CD4-positive, alpha-beta T cell (primary cell): ENCODE data around the gene CORIN. TPM values are rescaled to one million over a fixed set of nuclear protein-coding genes. Genes with fewer than 3 reads are reported as not detected.

Experiments
- ATAC-seq: fragments of 200-7000 bp; cut with Tn5 transposase; one replicate; pipeline ENCODE4 v1.10.0; 2022; ENCODE audit warnings: mild to moderate bottlenecking; ENCODE audit not compliant: poor library complexity
- CTCF ChIA-PET: fragments of 350-600 bp; sonication (Branson Sonifier 250); formaldehyde crosslinking; loops from one replicate; lab custom pipeline; 2021; ENCODE audit warnings: antibody characterized with exemption, inconsistent platforms; lab: Charles Lee
- POLR2A ChIA-PET: fragments of 350-600 bp; sonication (Branson Sonifier 250); formaldehyde crosslinking; loops from one replicate; lab custom pipeline; 2021; ENCODE audit warnings: antibody characterized with exemption, inconsistent platforms; lab: Charles Lee
- DNase-seq, 14 experiments: peaks; one replicate each; pipeline ENCODE4 v3.0.0-alpha.2; 2013 to 2020; ENCODE audit warnings: mixed read lengths in 2 of 14
- H3K27ac ChIP-seq, 2 donors: one replicate each; pipeline versions ENCODE4 v1.5.1 to v1.7.0; 2013; ENCODE audit warnings: low read length in 2 of 2, low read depth in 1 of 2, mild to moderate bottlenecking in 1 of 2
- H3K27me3 ChIP-seq, 2 experiments: 1 replicate in 1 of 2; 2 replicates in 1 of 2; pipeline versions ENCODE4 v1.6.1 to v1.7.0; 2013; ENCODE audit warnings: low read length in 2 of 2, control low read depth in 1 of 2, mild to moderate bottlenecking in 1 of 2, moderate library complexity in 1 of 2; ENCODE audit not compliant: insufficient read depth in 2 of 2, control insufficient read depth in 1 of 2
- H3K36me3 ChIP-seq: one replicate; pipeline ENCODE4 v1.6.1; 2013; ENCODE audit warnings: low read length, control low read depth; ENCODE audit not compliant: insufficient read depth
- H3K4me1 ChIP-seq: one replicate; pipeline ENCODE4 v1.6.1; 2013; ENCODE audit warnings: low read length, control low read depth; ENCODE audit not compliant: insufficient read depth
- H3K4me3 ChIP-seq: one replicate; pipeline ENCODE4 v1.5.1; 2013; ENCODE audit warnings: mild to moderate bottlenecking, low read length, moderate library complexity
- H3K9me3 ChIP-seq, 2 experiments: 1 replicate in 1 of 2; 2 replicates in 1 of 2; pipeline versions ENCODE4 v1.6.1 to v1.7.0; 2013; ENCODE audit warnings: low read length in 2 of 2, mild to moderate bottlenecking in 2 of 2, control low read depth in 1 of 2, moderate library complexity in 1 of 2; ENCODE audit not compliant: control insufficient read depth in 1 of 2, insufficient read depth in 1 of 2
- H3K27ac Mint-ChIP-seq: one replicate; pipeline ENCODE4 v1.8.0; 2020; ENCODE audit warnings: mixed read lengths
- H3K27me3 Mint-ChIP-seq: one replicate; pipeline ENCODE4 v1.8.0; 2021; ENCODE audit warnings: mixed read lengths
- H3K36me3 Mint-ChIP-seq: one replicate; pipeline ENCODE4 v1.8.0; 2021; ENCODE audit warnings: low read depth, mixed read lengths
- H3K4me1 Mint-ChIP-seq: one replicate; pipeline ENCODE4 v1.8.0; 2021; ENCODE audit warnings: low read depth, mixed read lengths
- H3K4me3 Mint-ChIP-seq: one replicate; pipeline ENCODE4 v1.8.0; 2020; ENCODE audit warnings: mild to moderate bottlenecking, mixed read lengths
- H3K9me3 Mint-ChIP-seq: one replicate; pipeline ENCODE4 v1.8.0; 2020; ENCODE audit warnings: mixed read lengths
- intact Hi-C, 2 experiments: fragments of 100-400 bp; cut with DNase I in 1 of 2; cut with micrococcal nuclease in 1 of 2; formaldehyde crosslinking; loops; one replicate each; pipeline versions ENCODE4 v1.15.1 to v1.9.0; 2023 to 2025; cut with DNase I, micrococcal nuclease
- total RNA-seq, 174 experiments: library from RNA in 2 of 174; stranded (reverse) in 2 of 174; gene quantifications; one replicate each; pipeline ENCODE4 v1.2.3 and lab custom pipeline; 2021 to 2026
- TF ChIP-seq, protein P1 (sequence below): fragments of 200-600 bp; IDR thresholded peaks from one replicate; pipeline ENCODE4 v1.8.0; 2022; ENCODE audit warnings: antibody characterized with exemption, mild to moderate bottlenecking

CORIN gene
- total RNA-seq, 2 experiments from 2014 or later = 0.14 TPM; not detected in 1

DNA sequence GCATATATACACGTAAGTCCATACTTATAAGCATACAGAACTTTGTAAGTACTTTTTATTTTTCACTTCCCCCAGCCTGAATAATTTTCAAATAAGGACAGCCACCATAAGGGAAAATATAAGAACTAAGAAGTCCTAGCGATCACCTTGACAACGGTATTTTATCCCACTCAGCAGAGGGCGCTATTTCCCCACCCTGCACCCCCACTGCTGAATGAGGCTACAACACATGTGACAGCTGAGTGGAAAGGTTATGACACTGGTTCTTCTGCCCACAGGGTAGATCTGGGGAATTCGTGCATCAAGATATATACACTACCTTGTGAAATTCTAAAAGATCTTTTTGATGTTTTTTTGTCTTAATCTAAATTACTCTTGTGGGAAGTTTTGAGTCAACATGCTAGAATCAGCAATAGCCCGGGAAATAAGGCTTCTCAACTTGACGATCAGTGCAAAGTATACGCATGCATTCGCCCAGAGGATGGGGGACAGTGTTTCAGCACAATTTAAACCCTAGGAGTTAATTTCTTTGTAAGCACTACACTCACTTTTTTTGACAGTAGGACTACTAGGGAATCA, 151.5 kb downstream of the CORIN start:
- ChIA-PET POLR2A (no interaction called here), CTCF (interaction anchor here (1.0 kb wide), 1 partner anchor 150 kb away, joined by 5 read pairs; no protein-coding TSS in a partner anchor)
- Histone ChIP-seq H3K9me3 (no peaks in the 10 kb centered on the region), H3K27ac (no peak overlapping the region), H3K27me3 (no peaks in the 10 kb centered on the region), H3K4me1 (no peaks in the 10 kb centered on the region), H3K36me3 (no peaks in the 10 kb centered on the region), H3K4me3 (no peak overlapping the region)
- no peak overlapping the region for H3K27ac Mint-ChIP-seq
- intact Hi-C loops = loop anchor here in 1 of 2 experiments (1.0 kb wide), 2 partner anchors 153 to 247 kb away; no protein-coding TSS in a partner anchor
- H3K36me3 Mint-ChIP-seq = no peaks in the 10 kb centered on the region
- TF ChIP-seq, protein P1, sequence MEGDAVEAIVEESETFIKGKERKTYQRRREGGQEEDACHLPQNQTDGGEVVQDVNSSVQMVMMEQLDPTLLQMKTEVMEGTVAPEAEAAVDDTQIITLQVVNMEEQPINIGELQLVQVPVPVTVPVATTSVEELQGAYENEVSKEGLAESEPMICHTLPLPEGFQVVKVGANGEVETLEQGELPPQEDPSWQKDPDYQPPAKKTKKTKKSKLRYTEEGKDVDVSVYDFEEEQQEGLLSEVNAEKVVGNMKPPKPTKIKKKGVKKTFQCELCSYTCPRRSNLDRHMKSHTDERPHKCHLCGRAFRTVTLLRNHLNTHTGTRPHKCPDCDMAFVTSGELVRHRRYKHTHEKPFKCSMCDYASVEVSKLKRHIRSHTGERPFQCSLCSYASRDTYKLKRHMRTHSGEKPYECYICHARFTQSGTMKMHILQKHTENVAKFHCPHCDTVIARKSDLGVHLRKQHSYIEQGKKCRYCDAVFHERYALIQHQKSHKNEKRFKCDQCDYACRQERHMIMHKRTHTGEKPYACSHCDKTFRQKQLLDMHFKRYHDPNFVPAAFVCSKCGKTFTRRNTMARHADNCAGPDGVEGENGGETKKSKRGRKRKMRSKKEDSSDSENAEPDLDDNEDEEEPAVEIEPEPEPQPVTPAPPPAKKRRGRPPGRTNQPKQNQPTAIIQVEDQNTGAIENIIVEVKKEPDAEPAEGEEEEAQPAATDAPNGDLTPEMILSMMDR = peak; percentile 71
- ATAC-seq (peak; percentile 74), DNase-seq (peak; percentile 35 to 77 (median 48))
- H3K27me3 Mint-ChIP-seq = peaks cover 7% of the 10 kb centered on the region
- no peak overlapping the region for H3K4me3 Mint-ChIP-seq
- no peaks in the 10 kb centered on the region for H3K4me1 Mint-ChIP-seq
- no peaks in the 10 kb centered on the region for H3K9me3 Mint-ChIP-seq

DNA sequence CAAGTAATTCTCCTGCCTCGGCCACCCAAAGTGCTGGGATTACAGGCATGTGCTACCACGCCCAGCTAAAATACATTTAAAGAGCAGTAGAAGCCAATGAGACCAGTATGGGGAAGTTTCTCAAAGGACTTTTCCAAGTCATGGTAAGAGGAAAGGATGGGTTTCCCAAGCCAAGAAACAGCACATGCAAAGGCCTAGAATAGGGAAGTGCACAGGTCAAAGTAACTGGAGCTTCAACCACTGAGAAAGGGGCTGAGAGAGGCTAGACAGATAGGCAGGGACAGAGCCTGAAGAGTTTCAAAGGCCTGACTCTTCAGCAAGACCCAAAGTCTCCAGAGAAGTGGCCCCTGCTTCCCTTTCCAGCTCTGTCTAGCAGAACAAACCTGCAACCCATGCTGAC, 162.1 kb downstream of the CORIN start:
- TF ChIP-seq, protein P1 = no peak
- Mint-ChIP-seq H3K27ac (no peak overlapping the region), H3K4me3 (no peak overlapping the region), H3K27me3 (peaks cover 37% of the 10 kb centered on the region), H3K4me1 (no peaks in the 10 kb centered on the region), H3K36me3 (no peaks in the 10 kb centered on the region), H3K9me3 (no peaks in the 10 kb centered on the region)
- Histone ChIP-seq H3K27ac (no peak overlapping the region), H3K36me3 (no peaks in the 10 kb centered on the region), H3K4me3 (no peak overlapping the region), H3K9me3 (no peaks in the 10 kb centered on the region), H3K27me3 (peaks cover 4 to 6% of the 10 kb centered on the region in 2 experiments), H3K4me1 (no peaks in the 10 kb centered on the region)
- CTCF ChIA-PET = no interaction called here
- DNase-seq (no peak), ATAC-seq (no peak)
- intact Hi-C loops = no loop called here
- POLR2A ChIA-PET = no interaction called here

DNA sequence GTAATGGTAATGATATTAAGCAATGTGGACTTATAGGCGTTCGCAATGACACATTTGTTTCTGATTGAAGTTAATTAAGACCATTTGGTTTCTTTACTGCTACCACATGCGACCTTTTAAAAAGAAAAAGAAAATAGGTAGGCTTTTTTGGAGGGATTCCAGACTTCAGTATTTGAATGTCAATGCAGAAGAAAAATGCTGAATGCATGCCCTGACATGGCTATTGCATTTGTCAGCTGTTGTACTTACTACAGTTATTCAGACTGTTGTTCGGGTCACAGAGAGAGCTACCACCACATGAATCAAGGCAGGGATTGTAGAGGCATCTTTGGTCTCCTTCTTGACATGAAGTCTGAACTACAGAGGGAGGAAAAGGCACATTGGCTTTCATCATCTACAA, 163.7 kb downstream of the CORIN start:
- no peaks in the 10 kb centered on the region for H3K4me1 ChIP-seq
- Mint-ChIP-seq H3K4me1 (no peaks in the 10 kb centered on the region), H3K36me3 (no peaks in the 10 kb centered on the region), H3K27me3 (peaks cover 28% of the 10 kb centered on the region), H3K27ac (no peak overlapping the region), H3K4me3 (no peak overlapping the region), H3K9me3 (no peaks in the 10 kb centered on the region)
- TF ChIP-seq, protein P1 = no peak
- DNase-seq (no peak), ATAC-seq (no peak)
- no peaks in the 10 kb centered on the region for H3K36me3 ChIP-seq
- CTCF ChIA-PET = no interaction called here
- H3K9me3 ChIP-seq = no peaks in the 10 kb centered on the region
- no peak overlapping the region for H3K4me3 ChIP-seq
- H3K27ac ChIP-seq = no peak overlapping the region
- peaks cover 4 to 6% of the 10 kb centered on the region in 2 experiments for H3K27me3 ChIP-seq
- POLR2A ChIA-PET = no interaction called here
- intact Hi-C loops = no loop called here
